Measurements from ENCODE around the gene CTIF.
"Not testable (repeated sequence)": the region's sequence is repeated elsewhere in the genome, so short reads cannot be mapped to it uniquely, and the experiment has no call there.

The CTIF gene

DNA sequence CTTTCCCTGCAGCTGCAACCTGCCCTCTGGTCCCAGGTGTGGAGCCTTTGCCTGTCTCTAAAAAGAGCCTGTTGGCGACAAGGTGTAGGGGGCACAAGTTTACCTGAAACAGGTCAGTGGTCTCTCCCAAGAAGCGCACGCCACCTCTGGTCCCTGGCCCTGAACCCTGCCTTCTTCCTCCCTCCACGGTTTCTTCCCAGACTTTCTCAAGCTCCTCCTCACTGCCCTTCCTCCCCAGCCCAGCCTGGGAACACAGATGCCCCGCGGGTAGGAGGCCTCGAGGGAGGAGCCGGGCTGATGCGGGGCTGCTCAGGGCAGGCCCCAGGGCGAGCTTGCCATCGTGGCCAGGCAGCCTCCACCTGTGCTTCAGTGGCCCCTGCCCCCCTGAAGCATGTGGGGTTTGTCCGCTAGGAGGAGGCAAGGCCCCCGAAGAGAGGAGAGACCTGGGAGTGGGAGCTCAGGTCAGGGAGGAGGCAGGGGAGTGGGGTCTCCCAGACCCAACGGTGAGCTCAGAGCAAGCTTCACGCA, 322.4 kb downstream of the CTIF start:
- no peak for DNase-seq

DNA sequence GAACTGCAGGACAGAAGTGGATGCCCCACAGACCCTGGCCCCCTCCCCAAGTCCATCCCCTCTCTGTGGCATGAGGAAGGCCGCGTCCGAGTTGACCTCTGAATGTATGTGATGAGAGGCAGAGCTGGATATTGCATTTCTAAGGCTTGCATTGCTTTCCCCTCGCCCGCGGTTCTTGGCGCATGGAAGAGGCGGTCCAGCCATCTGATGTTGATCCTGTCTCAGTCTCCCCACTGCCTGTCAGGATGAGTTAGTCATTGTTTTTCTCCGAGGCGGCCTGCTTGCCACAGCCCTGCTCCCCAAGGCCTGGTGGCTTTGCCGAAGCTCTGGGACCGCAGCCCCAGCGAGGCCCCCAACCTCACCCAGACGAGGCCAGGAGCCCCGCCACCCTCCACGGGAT, 323.3 kb downstream of the CTIF start:
- DNase-seq = no peak

DNA sequence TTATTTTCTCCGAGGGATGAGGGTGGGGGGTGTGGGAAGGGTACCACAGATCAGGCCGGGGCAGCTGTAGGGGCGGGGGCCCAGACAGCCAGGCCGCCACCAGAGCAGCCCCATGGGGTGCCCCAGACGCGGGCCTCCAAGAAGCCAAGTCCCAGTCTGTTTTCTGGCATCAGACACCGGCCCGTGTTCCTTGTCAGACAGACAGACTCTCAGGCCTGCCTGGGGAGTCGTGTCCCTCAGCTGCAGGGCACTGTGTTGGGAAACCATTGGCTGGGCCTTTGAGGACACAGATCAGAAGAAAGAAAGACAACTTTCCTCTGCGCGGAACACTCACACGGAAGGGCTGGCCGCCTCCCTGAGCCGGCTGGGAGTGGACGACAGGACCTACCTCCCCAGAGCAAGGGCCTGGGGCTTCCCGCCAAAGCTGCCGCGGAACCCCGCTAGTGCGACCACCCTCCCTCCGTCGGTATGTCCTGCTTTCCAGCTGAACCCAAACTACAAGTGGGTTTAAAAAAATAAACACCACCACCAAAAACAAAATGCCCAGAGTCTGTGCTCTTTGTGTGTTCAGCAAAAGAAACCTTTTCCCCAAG, 323.9 kb downstream of the CTIF start:
- no peak for DNase-seq

DNA sequence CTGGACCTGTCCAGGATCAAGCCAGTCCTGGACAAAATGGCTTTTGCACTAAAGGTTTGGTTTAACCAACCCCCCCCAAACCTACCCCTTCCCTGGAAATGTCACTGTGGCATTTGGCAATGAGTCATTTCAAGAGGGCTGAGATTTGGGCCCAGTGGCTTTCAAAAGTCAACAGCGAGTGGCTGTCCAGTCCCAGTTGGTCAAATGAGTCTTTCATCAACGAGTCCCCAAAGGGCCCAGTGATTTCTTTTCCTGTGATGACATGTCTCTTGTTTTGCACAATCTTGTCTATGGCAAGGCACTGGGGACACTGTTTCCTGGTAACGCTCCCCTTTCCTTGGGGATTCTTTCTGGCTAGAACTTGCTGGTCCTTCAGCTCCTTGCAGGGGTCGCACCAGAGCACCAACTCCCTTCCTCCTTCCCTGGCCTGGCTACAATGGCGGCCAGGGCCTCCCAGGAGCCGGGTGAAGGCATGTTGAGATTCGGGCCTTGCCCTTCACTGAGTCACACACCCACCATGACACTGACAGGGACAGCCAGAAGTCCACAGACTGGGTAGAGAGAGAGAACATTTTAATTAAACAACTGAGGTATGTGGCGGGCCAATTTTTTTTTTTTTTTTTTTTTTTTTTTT, 324.7 kb downstream of the CTIF start:
- DNase-seq = no peak

DNA sequence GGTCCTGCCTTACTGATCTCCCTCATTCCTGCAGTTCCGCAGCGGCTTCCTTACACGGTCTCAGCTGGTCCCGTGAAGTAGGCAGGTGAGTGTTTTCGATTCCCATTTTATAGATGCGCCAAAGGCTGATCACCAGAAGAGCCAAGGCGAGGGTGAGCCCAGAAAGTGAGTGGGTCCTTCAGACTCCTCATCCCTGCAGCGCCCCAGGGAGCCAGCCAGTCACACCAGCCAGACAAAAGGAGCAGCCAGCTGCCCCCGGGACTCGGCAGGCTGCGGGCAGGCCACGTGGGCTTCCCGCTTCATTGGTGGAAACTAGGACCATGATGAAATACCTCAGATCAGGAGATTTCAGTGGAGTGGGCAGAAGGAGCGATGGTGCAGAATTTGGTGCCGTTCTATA, 326.0 kb downstream of the CTIF start:
- no peak for DNase-seq

DNA sequence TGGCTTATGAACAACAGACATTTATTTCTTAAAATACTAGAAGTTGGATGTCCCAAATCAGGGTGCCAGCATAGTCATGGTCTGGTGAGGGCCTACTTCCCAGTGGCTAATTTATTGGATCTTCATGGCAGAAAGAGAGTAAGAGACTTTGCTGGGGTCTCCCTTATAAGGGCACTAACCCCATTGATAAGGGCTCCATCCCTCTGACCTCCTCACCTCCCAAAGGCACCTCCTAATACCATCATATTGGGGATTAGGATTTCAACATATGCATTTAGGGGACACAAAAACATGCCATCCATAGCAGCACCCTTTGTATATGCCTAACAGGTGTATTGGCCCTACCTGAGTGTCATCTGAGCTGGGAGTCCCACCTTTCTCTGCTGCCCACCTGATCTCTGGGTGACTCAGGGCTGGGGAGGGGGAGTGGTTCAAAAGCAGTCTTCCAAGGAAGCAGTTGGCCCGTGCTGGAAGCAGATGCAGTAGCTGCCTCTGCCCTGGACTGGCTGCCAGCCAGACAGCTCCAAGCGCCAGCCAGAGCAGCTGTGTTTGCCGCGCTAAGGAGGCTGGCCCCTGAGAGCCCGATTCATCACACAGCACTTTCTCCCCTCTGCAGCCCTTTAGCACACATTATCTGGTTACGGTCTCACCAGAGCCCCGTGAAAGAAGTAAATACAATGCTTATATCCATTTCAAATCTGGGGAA, 327.4 kb downstream of the CTIF start:
- DNase-seq = peak; percentile 57

DNA sequence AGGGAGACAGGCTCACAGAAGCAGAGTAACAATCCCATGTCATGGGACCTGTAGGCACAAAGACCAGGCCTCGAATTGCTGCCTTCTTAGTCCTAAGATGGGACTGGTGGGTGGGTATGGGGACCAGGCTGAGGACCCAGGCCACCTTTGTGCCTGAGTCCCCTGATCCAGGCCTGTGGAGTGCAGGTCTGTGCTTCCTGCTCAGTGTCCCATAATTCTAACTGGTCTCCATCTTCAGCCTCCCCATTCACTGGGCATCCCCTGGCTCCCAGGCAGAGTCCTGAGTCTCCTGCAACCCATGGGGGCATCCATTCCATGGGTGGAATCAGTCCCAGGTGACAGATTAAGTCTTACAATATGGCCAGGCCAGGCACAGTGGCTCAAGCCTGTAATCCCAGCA, 328.0 kb downstream of the CTIF start:
- no peak for DNase-seq

DNA sequence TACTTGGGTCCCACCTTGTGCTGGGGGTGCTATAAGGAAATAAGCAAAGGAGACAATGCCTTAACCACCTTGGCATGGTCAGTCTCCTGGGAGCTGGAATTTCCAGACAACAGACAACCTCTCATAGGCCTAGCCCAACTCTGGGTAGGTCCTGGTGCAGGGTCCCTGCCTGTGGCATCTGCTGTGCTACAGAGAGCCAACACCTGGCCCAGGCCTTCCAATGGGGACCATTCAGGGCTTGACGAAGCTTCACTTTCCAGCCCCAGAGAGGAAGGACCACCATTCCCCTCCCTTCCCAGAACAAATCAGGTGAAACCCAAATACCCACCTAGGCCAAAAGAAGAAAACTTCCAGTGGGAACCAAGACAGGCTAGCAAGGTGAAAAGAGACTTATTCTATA, 329.1 kb downstream of the CTIF start:
- no peak for DNase-seq

DNA sequence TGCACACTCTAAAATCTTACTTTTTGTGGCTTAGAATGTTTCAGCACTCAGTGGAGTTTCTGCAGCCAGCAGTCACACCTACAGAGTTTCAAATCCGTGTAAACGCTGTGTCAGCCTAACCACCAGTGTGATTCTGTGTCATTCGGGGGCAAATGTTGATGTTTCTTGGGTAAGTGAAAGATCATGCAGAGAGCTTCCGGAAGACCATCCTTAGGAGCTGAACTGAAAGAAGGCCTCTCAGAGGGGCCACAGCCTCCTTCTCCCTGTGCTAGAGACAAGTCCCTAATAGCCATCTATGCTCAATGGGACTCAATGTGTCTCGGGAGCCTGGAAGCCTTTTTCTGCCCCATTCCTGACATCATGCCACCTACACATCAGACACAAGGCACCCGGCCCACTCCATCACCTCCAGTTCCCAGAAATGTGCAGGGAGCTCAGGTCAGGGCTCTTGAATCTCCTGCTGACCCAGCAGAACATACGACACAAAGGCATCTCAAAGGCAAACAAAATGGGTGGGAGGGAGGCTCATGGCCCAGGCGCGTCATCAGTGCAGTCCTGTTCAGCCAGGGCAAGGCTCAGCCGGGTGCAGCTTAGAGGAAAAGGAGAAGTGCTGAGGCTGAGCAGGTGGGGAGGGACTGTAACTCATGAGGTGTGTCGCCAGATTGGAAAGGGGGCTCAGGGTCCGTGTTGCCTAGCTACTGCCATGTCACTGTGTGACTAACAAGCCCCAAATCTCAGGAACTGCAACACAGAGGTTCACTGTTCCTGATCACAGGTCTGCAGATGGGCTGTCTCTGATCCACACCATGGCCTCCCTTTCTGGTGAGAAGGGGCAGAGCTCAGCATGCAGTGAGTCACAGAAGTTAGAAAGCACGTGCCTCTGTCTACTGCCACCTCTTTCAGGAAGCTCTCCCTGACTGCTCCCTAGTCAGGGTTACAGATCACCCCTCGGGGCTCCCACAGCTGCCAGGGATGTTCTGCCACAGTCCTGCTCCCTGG, 329.9 kb downstream of the CTIF start:
- DNase-seq = no peak

DNA sequence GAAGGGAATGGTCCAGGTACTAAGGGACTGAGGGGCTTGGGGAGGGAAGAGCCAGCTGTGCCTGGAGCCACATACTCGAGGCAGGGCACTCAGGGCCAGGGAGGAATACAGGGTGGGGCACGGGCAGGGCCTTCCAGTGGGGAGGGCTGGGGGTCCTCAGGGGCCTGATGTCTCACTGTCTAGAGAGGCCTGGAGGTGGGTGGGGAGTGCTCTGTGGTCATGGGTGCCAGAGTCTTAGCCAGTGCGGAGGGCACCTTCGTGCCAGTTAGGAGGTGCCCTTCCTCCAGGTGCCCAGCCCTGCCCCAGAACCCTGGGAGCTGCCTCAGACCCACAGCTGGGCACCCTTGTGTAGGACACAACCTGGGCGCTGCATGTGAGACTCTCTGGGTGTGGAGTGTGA, 330.8 kb downstream of the CTIF start:
- no peak for DNase-seq

DNA sequence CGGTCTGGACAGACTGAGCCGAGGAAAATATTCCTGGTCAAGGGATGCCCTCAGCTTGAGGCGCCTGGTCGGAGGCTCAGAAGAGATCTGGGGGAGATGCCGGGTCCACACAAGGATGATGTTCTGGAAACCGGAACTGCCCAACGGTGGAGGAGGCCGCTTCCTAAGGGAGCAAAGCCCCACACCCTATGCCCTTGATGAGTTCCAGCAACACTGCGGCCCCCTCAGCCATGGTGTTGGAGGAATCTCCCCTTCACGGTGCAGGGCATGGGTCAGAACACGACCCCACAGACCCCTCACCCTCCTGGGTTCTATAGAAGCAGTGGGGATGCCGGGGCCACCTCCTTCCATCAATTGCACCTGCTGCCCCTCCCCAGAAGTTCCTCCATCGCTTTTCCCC, 332.1 kb downstream of the CTIF start:
- DNase-seq = not testable (repeated sequence)

DNA sequence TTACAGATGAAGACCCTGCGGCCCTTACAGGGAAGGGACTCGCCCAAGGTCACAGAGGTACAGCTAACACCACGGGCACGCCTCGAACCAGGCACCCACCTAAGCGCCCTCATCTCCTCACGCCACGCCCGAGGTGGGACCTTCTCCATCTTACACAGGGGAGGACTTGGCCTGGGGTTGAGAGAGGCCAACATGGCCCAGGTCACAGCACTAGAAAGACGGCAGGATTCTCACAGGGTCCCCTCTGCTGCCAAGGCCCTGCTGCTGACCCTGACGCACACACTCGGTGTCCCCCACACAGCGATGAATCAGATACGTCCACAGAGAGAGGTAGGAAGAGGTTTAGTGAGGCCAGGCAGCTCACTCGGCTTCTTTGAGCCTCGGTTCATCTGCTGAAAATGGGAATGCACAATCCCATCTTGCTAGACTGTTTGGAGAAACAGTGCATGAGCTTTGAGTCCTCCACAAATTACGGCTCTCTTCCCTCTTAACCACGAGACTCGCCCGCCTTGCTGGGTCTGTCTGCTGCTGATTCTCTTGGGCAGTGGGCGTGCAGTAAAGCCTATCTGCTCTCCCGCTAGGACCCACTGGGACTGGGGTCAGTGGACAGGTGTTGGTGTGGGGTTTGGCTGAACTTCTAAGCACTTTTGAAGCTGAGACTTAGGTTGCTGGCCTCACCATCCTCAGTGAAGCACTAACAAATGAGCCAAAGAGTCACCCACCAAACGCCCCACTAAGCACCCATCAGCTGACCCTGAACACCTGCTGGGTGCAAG, 332.7 kb downstream of the CTIF start:
- DNase-seq = no peak

DNA sequence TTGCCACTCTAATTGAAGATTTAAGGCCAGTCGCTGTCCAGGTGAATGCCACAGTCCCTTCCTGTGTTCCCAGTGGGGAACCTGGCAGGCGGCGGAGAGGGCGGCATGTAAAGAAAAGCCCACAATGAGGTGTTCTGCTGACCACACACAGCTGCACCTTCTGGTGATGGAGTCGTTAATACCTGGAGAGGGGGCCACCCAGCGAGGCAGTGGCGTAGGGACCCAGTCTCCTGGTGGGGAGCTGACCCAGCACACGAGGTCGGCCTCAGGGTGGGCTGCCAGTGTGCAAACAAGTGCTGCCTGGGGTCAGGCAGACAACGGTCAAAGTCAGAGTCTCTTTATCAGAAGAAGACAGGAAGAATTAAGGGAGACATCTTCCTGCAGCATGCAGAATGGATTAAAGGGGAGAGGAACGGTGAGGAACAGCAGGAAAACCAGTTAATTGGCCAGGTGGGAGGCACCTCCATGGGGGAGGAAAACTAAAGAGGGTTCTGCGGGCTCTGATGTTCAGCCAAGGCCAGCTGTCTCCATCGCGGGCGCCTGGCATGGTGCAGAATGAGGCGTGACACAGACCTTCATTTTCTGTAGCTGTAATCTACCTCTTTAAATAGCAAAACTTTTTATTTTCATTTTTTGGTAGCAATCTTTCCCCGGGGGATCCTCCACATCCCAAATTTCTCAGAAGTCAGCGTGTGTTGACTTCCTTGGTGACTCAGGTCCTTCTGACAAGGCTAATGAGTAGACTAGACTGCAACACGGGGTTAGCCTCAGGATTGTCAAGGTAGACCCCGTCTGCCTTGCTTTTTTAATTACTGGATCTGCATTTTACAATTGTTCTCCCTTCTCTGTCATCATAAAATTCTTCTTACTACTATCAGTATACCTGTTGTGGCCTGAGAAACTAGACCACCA, 333.7 kb downstream of the CTIF start:
- DNase-seq = peak; percentile 50

DNA sequence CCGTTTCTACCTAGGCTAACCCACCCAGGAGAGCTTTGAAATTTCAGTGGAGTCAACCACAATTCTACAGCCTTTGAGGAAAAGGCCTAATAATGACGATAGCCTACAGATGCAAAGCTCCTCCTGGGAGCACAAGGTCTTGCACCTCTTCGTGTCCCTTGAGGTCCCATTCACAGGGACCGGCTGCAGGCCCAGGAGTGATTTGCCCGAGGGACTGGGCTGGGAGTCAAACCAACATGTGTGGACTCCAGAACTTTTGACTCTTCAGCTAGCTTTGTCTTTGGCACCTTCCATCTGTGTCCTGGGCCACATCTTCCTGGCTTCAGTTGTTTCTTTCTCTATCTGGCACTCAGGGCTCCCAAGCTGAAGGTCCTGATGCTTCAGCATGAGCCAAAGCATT, 335.4 kb downstream of the CTIF start:
- DNase-seq = no peak

DNA sequence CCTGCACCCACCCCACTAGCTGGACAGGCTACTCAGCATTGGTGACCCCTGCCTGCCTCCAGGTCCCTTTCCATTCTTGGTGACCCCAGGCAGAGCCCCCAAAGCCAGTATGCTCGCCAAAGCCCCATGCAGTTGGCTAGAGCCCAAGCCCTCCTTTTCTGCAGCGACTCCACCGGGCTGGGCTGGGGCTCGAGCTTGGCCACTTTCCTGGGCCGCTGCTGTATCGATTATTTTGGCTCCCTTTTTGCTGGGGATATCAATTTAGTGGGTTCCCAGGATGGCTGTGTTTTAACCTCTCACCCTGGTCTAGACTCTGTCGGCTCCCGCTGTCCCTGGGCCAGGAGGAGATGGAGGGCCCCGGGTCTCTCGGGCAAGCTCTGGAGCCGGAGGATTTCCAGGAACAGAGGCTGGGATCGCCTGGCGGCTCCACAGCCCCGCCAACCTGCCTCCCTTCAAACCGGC, 335.9 kb downstream of the CTIF start:
- DNase-seq = no peak

DNA sequence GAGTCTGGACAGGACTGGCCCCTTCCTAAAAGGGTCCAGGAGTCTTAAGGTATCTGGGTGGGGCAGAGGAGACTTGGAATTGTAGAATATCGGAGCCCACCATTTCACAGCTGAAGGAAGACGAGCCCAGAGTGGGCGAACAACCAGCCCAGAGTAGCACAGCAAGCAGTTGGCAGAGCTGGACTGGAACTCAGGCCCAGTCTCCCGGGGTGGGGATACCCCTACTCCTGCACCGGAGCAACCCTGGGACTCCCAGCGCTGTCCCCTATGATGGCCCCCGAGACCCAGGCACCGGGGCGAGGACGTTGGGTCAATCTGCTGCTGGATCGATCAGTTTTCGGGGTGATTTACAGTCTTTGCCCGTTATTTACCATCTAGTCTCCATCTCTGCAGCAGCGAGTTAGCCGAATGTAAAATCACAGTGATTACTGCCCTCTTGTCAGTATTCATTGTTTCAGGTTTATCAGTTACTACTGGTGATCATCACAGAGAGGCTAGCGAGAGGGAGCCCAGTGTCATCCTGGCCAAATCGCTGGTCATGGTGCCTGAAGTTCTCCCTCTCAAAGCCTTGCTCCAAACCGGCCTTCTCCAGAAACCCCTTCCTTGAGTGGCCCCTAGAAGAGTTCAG, 336.6 kb downstream of the CTIF start:
- DNase-seq = no peak

DNA sequence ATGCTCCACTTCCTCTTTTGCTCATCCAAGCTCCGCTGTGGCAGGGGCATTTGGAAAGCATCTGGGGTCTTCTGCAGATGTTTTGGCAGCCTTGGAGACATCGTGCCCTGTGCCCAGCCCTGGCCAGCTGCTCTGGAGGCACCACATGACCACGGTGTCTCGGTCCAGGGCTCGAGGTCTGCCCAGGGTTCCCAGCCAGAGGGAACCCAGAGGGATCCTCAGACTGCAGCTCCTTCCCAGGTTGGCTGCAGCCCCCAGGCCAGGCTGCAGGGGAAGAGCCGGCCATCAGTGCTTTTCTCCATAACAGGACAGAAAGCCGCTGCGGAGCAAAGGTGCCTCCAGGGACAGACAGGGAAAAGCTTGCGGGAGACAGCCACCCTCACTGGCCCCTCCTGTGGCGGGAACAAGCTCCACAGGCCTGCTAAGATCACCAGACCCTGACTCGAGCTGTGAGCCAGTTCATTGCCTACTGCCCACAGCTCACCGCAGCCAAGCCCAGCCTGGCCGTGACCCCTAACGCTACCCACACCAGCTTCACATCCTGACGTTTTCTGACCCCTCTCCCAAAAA, 337.2 kb downstream of the CTIF start:
- no peak for DNase-seq

DNA sequence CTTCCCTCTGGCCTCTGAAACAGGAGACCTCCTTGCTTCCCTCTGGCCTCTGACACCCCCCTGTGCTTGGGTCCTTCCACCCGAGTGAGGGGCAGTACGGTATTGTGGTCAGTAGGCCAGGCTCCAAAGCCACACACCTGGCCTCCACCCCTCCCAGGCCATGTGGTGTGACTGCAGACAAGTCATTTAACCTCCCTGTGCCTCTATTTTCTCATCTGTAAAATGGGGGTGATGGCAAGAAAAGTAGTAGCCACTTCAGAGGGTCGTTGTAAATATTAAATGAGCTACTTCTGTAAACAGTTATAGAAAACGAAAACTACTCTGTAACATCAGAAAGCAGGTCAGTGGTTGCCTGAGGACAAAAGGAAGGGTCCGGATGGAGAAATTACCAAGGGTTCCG, 337.8 kb downstream of the CTIF start:
- DNase-seq = no peak

DNA sequence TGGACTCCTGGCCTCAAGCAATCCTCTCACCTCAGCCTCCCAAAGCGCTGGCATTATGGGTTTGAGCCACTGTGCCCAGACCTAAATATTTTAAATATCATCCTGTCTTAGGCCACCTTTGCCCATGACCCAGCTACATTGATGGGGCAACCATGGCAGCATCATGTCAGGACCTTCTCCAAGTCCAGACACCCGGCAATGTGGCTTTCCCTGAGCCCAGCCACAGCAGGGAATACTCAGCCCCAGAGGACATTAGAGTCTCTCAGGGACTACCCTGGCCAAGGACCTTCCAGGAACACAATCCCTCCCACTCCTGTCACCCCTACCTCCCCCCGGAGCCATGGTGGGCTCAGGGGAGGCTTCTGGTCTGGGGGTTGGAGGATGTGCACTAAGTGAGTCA, 339.1 kb downstream of the CTIF start:
- DNase-seq = no peak

DNA sequence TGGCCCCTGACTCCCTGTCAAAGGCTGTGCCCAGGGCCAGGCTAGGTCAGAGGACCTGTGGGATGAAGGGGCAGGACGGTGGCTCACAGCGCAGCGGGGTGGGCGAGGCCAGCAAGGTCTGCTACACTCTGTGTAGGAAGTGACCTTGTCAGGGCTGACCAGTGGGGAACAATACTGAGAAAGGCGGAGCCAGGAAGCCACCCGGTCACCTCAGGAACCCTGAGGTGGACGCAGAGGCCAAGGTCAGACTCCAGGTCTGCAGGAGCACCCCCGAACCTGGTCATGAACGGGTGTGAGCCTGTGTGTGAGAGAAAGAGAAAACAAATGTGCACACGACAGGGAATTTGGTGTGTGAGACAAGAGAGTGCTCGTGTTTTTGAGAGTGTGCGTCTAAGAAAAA, 339.6 kb downstream of the CTIF start:
- DNase-seq = no peak

All from EL (cell line).